Heart left ventricle (tissue), 13 donors: ENCODE results near the gene ABHD1.

ENCODE experiments used
- CTCF ChIP-seq, 12 donors: fragments of 200-600 bp; sonication (generic) in 4 of 12; IDR thresholded peaks; one replicate each; pipeline versions ENCODE4 v1.5.0 to v1.8.0; 2018 to 2022; ENCODE audit warnings: antibody characterized with exemption in 12 of 12, mild to moderate bottlenecking in 5 of 12
- POLR2A ChIP-seq, 2 donors: fragments of 450-650 bp; IDR thresholded peaks; one replicate each; pipeline ENCODE4 v1.6.1; 2017; ENCODE audit warnings: antibody characterized with exemption in 2 of 2, mild to moderate bottlenecking in 2 of 2, moderate library complexity in 2 of 2
- donor health status: ischemic (EF 13 %, LVEDD 7.1; RV severe dilation, severe dysfunction).
- donor health status: DM: no; HTN: yes; CAD: no.
- donor health status: DM: no; HTN: no; CAD: no.
- donor health status: ischemic (EF 25% LVEDD 6.9; RV normal size, moderate dysfunction).
- donor health status: ischemic (EF 25% LVEDD 5.7; RV mildly dilated, moderate dysfunction).
- donor health status: ischemic (EF 35%, LVEDD 5.7; RV mildly dilated, moderate dysfunction).
- donor health status: nonischemic (EF 11% LVEDD 7.7; RV severe dilation, severe dysfunction).
- donor health status: DM: yes; HTN: yes; CAD: no.
- donor health status: PGD.
- donor health status: ischemic (EF 29% LVEDD 5.4; RV normal size, mild dysfunction).
- donor health status: nonischemic (EF 23%, LVEDD 6.1; RV moderate dilation, normal function).

GRCh38 chr2:27162151-27163121 is 38.8 kb downstream of the ABHD1 start:
- no peak for TF ChIP-seq POLR2A (IDR thresholded peaks at IDR 0.05)
- no peak for TF ChIP-seq CTCF (IDR thresholded peaks at IDR 0.05)
